ENCODE results near the gene OR6M1. TPM values are rescaled to one million over a fixed set of nuclear protein-coding genes. Genes with fewer than 3 reads are reported as not detected.

OR6M1 gene
- total and polyA plus RNA-seq, 4 donors, result not detected

DNA sequence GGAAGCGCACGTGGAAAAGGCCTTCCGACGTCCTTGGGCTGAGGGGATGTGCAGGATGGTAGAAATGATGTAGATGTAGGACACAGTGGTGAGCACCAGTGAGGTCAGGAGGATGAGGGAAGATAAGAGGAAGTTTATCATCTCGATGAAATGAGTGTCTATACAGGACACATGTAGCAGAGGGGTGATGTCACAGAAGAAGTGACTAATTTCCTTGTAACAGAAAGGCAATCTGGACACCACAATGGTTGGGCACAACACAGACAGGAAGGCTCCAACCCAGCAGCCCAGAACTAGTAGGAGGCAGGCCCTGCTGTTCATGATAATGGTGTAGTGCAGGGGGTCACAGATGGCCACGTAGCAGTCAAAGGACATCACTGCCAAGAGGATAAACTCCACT, 35.0 kb upstream of the OR6M1 start:
- Histone ChIP-seq H3K9ac (ENCODE audit: low read depth in 1 of 2, low read length in 2 of 2) (no peak overlapping the region), H3K4me1 (ENCODE audit: control insufficient read depth in 4 of 4, insufficient read depth in 4 of 4, low read length in 3 of 4) (no peaks in the 10 kb centered on the region), H3K4me3 (ENCODE audit: low read depth in 1 of 3, low read length in 3 of 3) (no peak overlapping the region), H3K36me3 (ENCODE audit: control insufficient read depth in 4 of 4, insufficient read depth in 3 of 4, low read depth in 1 of 4, low read length in 3 of 4) (no peaks in the 10 kb centered on the region), H3K9me3 (ENCODE audit: control insufficient read depth in 4 of 4, low read length in 3 of 4) (no peaks in the 10 kb centered on the region), H3K27me3 (ENCODE audit: control insufficient read depth in 4 of 4, insufficient read depth in 4 of 4, low read length in 3 of 4) (peaks cover 0 to 2% (median 0%) of the 10 kb centered on the region in 4 donors), H3K27ac (ENCODE audit: low read depth in 1 of 2, low read length in 2 of 2) (no peak overlapping the region)
- no peak for DNase-seq (ENCODE audit: low spot score)
- TF ChIP-seq HNF4G (IDR thresholded peaks at IDR 0.05), result no peak
- TF ChIP-seq NR2F2 (IDR thresholded peaks at IDR 0.05), result no peak
- no peak for TF ChIP-seq RAD21 (IDR thresholded peaks at IDR 0.05)
- TF ChIP-seq, protein P1, sequence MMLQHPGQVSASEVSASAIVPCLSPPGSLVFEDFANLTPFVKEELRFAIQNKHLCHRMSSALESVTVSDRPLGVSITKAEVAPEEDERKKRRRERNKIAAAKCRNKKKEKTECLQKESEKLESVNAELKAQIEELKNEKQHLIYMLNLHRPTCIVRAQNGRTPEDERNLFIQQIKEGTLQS (IDR thresholded peaks at IDR 0.05), result no peak
- TF ChIP-seq, protein P2, sequence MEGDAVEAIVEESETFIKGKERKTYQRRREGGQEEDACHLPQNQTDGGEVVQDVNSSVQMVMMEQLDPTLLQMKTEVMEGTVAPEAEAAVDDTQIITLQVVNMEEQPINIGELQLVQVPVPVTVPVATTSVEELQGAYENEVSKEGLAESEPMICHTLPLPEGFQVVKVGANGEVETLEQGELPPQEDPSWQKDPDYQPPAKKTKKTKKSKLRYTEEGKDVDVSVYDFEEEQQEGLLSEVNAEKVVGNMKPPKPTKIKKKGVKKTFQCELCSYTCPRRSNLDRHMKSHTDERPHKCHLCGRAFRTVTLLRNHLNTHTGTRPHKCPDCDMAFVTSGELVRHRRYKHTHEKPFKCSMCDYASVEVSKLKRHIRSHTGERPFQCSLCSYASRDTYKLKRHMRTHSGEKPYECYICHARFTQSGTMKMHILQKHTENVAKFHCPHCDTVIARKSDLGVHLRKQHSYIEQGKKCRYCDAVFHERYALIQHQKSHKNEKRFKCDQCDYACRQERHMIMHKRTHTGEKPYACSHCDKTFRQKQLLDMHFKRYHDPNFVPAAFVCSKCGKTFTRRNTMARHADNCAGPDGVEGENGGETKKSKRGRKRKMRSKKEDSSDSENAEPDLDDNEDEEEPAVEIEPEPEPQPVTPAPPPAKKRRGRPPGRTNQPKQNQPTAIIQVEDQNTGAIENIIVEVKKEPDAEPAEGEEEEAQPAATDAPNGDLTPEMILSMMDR (IDR thresholded peaks at IDR 0.05; ENCODE audit: low read depth, low read length, missing input control), result no peak
- TF ChIP-seq FOXA2 (IDR thresholded peaks at IDR 0.05), result no peak
- TF ChIP-seq YY1 (IDR thresholded peaks at IDR 0.05), result no peak
- no peak for TF ChIP-seq JUND (IDR thresholded peaks at IDR 0.05)
- WGBS, result 77% methylated on average over 6 of the region's 6 CpGs

DNA sequence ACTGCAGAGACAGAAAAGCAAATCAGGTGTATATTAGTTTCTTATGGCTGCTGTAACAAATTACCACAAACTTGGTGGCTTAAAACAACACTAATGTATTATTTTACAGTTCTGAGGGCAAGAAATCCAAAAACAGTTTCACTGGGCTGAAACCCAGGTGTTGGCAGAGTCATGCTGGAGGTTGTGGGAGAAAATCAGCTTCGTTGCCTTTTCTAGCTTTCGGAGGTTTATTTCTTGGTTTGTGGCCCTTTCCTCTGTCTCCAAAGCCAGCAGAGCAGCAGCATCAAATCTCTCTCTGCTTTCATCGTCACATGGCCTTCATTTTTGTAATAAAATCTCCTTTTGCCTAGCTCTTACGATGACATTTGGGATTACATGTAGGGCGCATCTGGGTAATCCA, 33.0 kb upstream of the OR6M1 start:
- TF ChIP-seq FOXA1 (IDR thresholded peaks at IDR 0.05) (no peak), GABPA (IDR thresholded peaks at IDR 0.05 in 1 of 2, conservative IDR thresholded peaks at IDR 0.05 in 1 of 2) (no peak), RXRA (IDR thresholded peaks at IDR 0.05) (no peak), EGR1 (IDR thresholded peaks at IDR 0.05; ENCODE audit: low read depth in 2 of 2) (no peak), YY1 (IDR thresholded peaks at IDR 0.05) (no peak), FOXA2 (IDR thresholded peaks at IDR 0.05) (no peak), TAF1 (conservative IDR thresholded peaks at IDR 0.05) (no peak)
- TF ChIP-seq, protein P3, sequence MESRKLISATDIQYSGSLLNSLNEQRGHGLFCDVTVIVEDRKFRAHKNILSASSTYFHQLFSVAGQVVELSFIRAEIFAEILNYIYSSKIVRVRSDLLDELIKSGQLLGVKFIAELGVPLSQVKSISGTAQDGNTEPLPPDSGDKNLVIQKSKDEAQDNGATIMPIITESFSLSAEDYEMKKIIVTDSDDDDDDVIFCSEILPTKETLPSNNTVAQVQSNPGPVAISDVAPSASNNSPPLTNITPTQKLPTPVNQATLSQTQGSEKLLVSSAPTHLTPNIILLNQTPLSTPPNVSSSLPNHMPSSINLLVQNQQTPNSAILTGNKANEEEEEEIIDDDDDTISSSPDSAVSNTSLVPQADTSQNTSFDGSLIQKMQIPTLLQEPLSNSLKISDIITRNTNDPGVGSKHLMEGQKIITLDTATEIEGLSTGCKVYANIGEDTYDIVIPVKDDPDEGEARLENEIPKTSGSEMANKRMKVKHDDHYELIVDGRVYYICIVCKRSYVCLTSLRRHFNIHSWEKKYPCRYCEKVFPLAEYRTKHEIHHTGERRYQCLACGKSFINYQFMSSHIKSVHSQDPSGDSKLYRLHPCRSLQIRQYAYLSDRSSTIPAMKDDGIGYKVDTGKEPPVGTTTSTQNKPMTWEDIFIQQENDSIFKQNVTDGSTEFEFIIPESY (IDR thresholded peaks at IDR 0.05), result no peak
- TF ChIP-seq, protein P2 (IDR thresholded peaks at IDR 0.05; ENCODE audit: low read depth, low read length, missing input control), result no peak
- TF ChIP-seq, protein P4, sequence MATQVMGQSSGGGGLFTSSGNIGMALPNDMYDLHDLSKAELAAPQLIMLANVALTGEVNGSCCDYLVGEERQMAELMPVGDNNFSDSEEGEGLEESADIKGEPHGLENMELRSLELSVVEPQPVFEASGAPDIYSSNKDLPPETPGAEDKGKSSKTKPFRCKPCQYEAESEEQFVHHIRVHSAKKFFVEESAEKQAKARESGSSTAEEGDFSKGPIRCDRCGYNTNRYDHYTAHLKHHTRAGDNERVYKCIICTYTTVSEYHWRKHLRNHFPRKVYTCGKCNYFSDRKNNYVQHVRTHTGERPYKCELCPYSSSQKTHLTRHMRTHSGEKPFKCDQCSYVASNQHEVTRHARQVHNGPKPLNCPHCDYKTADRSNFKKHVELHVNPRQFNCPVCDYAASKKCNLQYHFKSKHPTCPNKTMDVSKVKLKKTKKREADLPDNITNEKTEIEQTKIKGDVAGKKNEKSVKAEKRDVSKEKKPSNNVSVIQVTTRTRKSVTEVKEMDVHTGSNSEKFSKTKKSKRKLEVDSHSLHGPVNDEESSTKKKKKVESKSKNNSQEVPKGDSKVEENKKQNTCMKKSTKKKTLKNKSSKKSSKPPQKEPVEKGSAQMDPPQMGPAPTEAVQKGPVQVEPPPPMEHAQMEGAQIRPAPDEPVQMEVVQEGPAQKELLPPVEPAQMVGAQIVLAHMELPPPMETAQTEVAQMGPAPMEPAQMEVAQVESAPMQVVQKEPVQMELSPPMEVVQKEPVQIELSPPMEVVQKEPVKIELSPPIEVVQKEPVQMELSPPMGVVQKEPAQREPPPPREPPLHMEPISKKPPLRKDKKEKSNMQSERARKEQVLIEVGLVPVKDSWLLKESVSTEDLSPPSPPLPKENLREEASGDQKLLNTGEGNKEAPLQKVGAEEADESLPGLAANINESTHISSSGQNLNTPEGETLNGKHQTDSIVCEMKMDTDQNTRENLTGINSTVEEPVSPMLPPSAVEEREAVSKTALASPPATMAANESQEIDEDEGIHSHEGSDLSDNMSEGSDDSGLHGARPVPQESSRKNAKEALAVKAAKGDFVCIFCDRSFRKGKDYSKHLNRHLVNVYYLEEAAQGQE (IDR thresholded peaks at IDR 0.05), result no peak
- TF ChIP-seq, protein P1 (IDR thresholded peaks at IDR 0.05), result no peak

More for the DNA sequence above, 33.0 kb upstream of the OR6M1 start:
- H3K9me3 ChIP-seq (ENCODE audit: control insufficient read depth in 4 of 4, low read length in 3 of 4), result no peaks in the 10 kb centered on the region
- H3K27ac ChIP-seq (ENCODE audit: low read depth in 1 of 2, low read length in 2 of 2), result no peak overlapping the region
- DNase-seq (ENCODE audit: low spot score), result no peak
- no peaks in the 10 kb centered on the region for H3K36me3 ChIP-seq (ENCODE audit: control insufficient read depth in 4 of 4, insufficient read depth in 3 of 4, low read depth in 1 of 4, low read length in 3 of 4)
- no peak overlapping the region for H3K4me3 ChIP-seq (ENCODE audit: low read depth in 1 of 3, low read length in 3 of 3)
- peaks cover 0 to 2% (median 0%) of the 10 kb centered on the region in 4 donors for H3K27me3 ChIP-seq (ENCODE audit: control insufficient read depth in 4 of 4, insufficient read depth in 4 of 4, low read length in 3 of 4)
- 82% methylated on average over 5 of the region's 5 CpGs for WGBS
- H3K4me1 ChIP-seq (ENCODE audit: control insufficient read depth in 4 of 4, insufficient read depth in 4 of 4, low read length in 3 of 4), result no peaks in the 10 kb centered on the region
- H3K9ac ChIP-seq (ENCODE audit: low read depth in 1 of 2, low read length in 2 of 2), result no peak overlapping the region

Data from liver (tissue), 9 donors.